Measurements from ENCODE around the gene SHH.

- TF ChIP-seq, protein P1, sequence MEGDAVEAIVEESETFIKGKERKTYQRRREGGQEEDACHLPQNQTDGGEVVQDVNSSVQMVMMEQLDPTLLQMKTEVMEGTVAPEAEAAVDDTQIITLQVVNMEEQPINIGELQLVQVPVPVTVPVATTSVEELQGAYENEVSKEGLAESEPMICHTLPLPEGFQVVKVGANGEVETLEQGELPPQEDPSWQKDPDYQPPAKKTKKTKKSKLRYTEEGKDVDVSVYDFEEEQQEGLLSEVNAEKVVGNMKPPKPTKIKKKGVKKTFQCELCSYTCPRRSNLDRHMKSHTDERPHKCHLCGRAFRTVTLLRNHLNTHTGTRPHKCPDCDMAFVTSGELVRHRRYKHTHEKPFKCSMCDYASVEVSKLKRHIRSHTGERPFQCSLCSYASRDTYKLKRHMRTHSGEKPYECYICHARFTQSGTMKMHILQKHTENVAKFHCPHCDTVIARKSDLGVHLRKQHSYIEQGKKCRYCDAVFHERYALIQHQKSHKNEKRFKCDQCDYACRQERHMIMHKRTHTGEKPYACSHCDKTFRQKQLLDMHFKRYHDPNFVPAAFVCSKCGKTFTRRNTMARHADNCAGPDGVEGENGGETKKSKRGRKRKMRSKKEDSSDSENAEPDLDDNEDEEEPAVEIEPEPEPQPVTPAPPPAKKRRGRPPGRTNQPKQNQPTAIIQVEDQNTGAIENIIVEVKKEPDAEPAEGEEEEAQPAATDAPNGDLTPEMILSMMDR (optimal IDR thresholded peaks at IDR 0.05 in 1 of 3, IDR thresholded peaks at IDR 0.05 in 1 of 3, conservative IDR thresholded peaks at IDR 0.05 in 1 of 3; ENCODE audit: extremely low read depth in 1 of 3, insufficient read depth in 2 of 3, low read length in 3 of 3), result no peak
- no peak for TF ChIP-seq EZH2 (IDR thresholded peaks at IDR 0.05; ENCODE audit: low read length)
These were observed 3.9 kb upstream of the SHH start for GRCh38 chr7:155816192-155816508.
